Naive thymus-derived CD4-positive, alpha-beta T cell (primary cell): ENCODE data around the gene RAPGEF5. TPM values are rescaled to one million over a fixed set of nuclear protein-coding genes. Genes with fewer than 3 reads are reported as not detected.

Source experiments
- ATAC-seq: fragments of 150-1000 bp; cut with Tn5 transposase; 2 replicates; pipeline ENCODE4 v1.10.0; 2021; ENCODE audit warnings: mild to moderate bottlenecking, moderate library complexity
- CTCF ChIA-PET: fragments of 350-600 bp; sonication (Branson Sonifier 250); formaldehyde crosslinking; loops from one replicate; lab custom pipeline; 2021; ENCODE audit warnings: antibody characterized with exemption; lab: Charles Lee
- POLR2A ChIA-PET: fragments of 350-600 bp; sonication (Branson Sonifier 250); formaldehyde crosslinking; loops from one replicate; lab custom pipeline; 2021; ENCODE audit warnings: antibody characterized with exemption, inconsistent platforms; lab: Charles Lee
- DNase-seq, 9 donors: peaks; one replicate each; pipeline versions ENCODE4 v3.0.0 to v3.0.0-alpha.2; 2020 to 2022; ENCODE audit warnings: mixed read lengths in 1 of 9
- H3K27ac ChIP-seq: one replicate; pipeline ENCODE4 v1.7.0; 2013; ENCODE audit warnings: mild to moderate bottlenecking, low read depth, low read length, moderate library complexity
- H3K27me3 ChIP-seq, 2 donors: one replicate each; pipeline ENCODE4 v1.7.0; 2013; ENCODE audit warnings: low read length in 2 of 2, mild to moderate bottlenecking in 2 of 2, moderate library complexity in 2 of 2; ENCODE audit not compliant: control insufficient read depth in 2 of 2, insufficient read depth in 2 of 2
- H3K36me3 ChIP-seq, 3 experiments: 1 replicate in 2 of 3; 2 replicates in 1 of 3; pipeline ENCODE4 v1.7.0; 2013; ENCODE audit warnings: low read length in 3 of 3, mild to moderate bottlenecking in 3 of 3, moderate library complexity in 1 of 3; ENCODE audit not compliant: insufficient read depth in 3 of 3, control insufficient read depth in 2 of 3
- H3K4me1 ChIP-seq, 2 donors: one replicate each; pipeline ENCODE4 v1.7.0; 2013; ENCODE audit warnings: low read length in 2 of 2, mild to moderate bottlenecking in 2 of 2, moderate library complexity in 1 of 2; ENCODE audit not compliant: control insufficient read depth in 2 of 2, insufficient read depth in 2 of 2
- H3K4me3 ChIP-seq: 2 replicates; pipeline ENCODE4 v1.7.0; 2013; ENCODE audit warnings: mild to moderate bottlenecking, low read length
- H3K9me3 ChIP-seq, 3 experiments: 1 replicate in 2 of 3; 2 replicates in 1 of 3; pipeline ENCODE4 v1.7.0; 2013; ENCODE audit warnings: low read length in 3 of 3; ENCODE audit not compliant: control insufficient read depth in 2 of 3
- H3K27ac Mint-ChIP-seq, 9 donors: one replicate each; pipeline ENCODE4 v1.8.0; 2020 to 2022; ENCODE audit warnings: mixed read lengths in 9 of 9, mild to moderate bottlenecking in 8 of 9, moderate library complexity in 5 of 9, inconsistent platforms in 2 of 9
- H3K27me3 Mint-ChIP-seq, 5 donors: one replicate each; pipeline ENCODE4 v1.8.0; 2021 to 2022; ENCODE audit warnings: mixed read lengths in 5 of 5, mild to moderate bottlenecking in 1 of 5
- H3K36me3 Mint-ChIP-seq, 5 donors: one replicate each; pipeline ENCODE4 v1.8.0; 2020 to 2022; ENCODE audit warnings: mixed read lengths in 5 of 5, mild to moderate bottlenecking in 3 of 5, inconsistent platforms in 1 of 5
- H3K4me1 Mint-ChIP-seq, 7 donors: one replicate each; pipeline ENCODE4 v1.8.0; 2020 to 2022; ENCODE audit warnings: mixed read lengths in 7 of 7, mild to moderate bottlenecking in 3 of 7, inconsistent platforms in 1 of 7
- H3K4me3 Mint-ChIP-seq, 10 donors: one replicate each; pipeline ENCODE4 v1.8.0; 2020 to 2022; ENCODE audit warnings: mild to moderate bottlenecking in 10 of 10, mixed read lengths in 10 of 10, moderate library complexity in 6 of 10, inconsistent platforms in 2 of 10
- H3K9me3 Mint-ChIP-seq, 11 donors: one replicate each; pipeline ENCODE4 v1.8.0; 2020 to 2022; ENCODE audit warnings: mixed read lengths in 11 of 11, mild to moderate bottlenecking in 4 of 11, inconsistent platforms in 1 of 11, moderate library complexity in 1 of 11
- intact Hi-C, 2 donors: fragments of 100-400 bp; cut with micrococcal nuclease; formaldehyde crosslinking; loops; one replicate each; pipeline ENCODE4 v1.15.1; 2023
- polyA plus RNA-seq, 2 donors: library from polyadenylated mRNA; unstranded; fragments of 300-500 nt; fragmentation: Illumina TruSeq; gene quantifications; one replicate each; pipeline ENCODE4 v1.2.3, GENCODE V29; 2021
- total RNA-seq, 6 experiments: library from RNA in 5 of 6; stranded (reverse) in 5 of 6; gene quantifications; 1 replicate in 5 of 6; 2 replicates in 1 of 6; pipeline ENCODE4 v1.2.3 and lab custom pipeline; 2021 to 2026

RAPGEF5 gene
- total and polyA plus RNA-seq, 7 experiments from 2014 or later = 0.17 to 0.93 TPM; not detected in 5

- Mint-ChIP-seq H3K9me3 (no peaks in the 10 kb centered on the region), H3K27ac (no peak overlapping the region), H3K4me3 (no peak overlapping the region), H3K27me3 (peaks cover 0 to 29% (median 13%) of the 10 kb centered on the region in 5 donors), H3K36me3 (no peaks in the 10 kb centered on the region), H3K4me1 (peaks cover 0 to 2% (median 0%) of the 10 kb centered on the region in 7 donors)
- no peak for ATAC-seq
- ChIA-PET CTCF (no interaction called here), POLR2A (no interaction called here)
- Histone ChIP-seq H3K4me3 (no peak overlapping the region), H3K36me3 (no peaks in the 10 kb centered on the region), H3K27ac (no peak overlapping the region), H3K9me3 (no peaks in the 10 kb centered on the region), H3K4me1 (no peaks in the 10 kb centered on the region), H3K27me3 (no peaks in the 10 kb centered on the region)
- no peak for DNase-seq
- intact Hi-C loops = no loop called here
Measured at GRCh38 chr7:22386206-22386858, 29.4 kb upstream of the RAPGEF5 start.

DNA sequence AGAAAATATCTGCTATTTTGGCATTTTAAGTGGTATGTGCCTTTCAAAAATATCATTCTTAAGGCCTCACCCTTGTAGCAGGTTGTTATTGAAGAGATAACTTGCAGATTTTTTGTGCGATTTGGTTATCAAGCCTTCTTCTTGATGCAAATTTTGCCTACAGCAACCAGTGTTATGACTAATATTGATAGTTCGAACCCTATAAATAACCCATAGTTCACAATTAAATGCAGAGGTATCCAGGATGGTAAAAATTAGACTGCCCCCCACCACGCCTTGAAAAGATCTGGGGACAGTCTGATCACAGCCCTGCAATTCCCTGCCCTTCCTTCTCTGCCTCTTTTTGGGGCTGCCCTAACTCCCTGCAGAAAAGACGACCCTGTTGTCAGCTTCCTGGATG lies 28.4 kb upstream of the RAPGEF5 start:
- Mint-ChIP-seq H3K4me3 (no peak overlapping the region), H3K27me3 (peaks cover 4 to 31% (median 11%) of the 10 kb centered on the region in 5 donors), H3K9me3 (no peaks in the 10 kb centered on the region), H3K4me1 (peaks cover 0 to 2% (median 0%) of the 10 kb centered on the region in 7 donors), H3K27ac (no peak overlapping the region), H3K36me3 (no peaks in the 10 kb centered on the region)
- POLR2A ChIA-PET = no interaction called here
- Histone ChIP-seq H3K9me3 (no peaks in the 10 kb centered on the region), H3K36me3 (no peaks in the 10 kb centered on the region), H3K27me3 (no peaks in the 10 kb centered on the region), H3K4me3 (no peak overlapping the region), H3K4me1 (no peaks in the 10 kb centered on the region), H3K27ac (no peak overlapping the region)
- no peak for DNase-seq
- CTCF ChIA-PET = no interaction called here
- no peak for ATAC-seq
- intact Hi-C loops = no loop called here

DNA sequence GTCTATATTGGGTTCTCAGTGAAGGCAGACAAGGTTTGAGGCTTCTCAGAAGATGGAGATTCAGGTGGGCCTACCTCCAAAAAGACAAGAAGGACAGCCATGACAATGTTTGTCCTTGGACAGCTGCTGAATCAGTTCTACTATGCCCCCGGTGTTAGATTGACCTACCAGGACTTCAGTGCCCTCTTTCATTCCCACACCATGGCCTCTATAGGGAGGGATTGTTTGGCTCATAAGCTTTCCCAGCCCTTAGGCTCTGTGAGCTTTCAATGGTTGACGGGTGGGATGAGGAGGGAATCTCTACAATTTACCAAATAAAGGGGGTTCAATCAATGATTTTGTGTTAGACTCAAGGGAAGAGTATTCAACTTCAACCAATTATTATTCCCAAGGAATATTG lies 23.4 kb upstream of the RAPGEF5 start:
- no peak for ATAC-seq
- Histone ChIP-seq H3K9me3 (no peaks in the 10 kb centered on the region), H3K27ac (no peak overlapping the region), H3K27me3 (no peaks in the 10 kb centered on the region), H3K4me3 (no peak overlapping the region), H3K4me1 (no peaks in the 10 kb centered on the region), H3K36me3 (no peaks in the 10 kb centered on the region)
- intact Hi-C loops = no loop called here
- no peaks in the 10 kb centered on the region for H3K36me3 Mint-ChIP-seq
- ChIA-PET POLR2A (no interaction called here), CTCF (no interaction called here)
- no peaks in the 10 kb centered on the region for H3K4me1 Mint-ChIP-seq
- no peak overlapping the region for H3K4me3 Mint-ChIP-seq
- H3K27ac Mint-ChIP-seq = no peak overlapping the region
- H3K9me3 Mint-ChIP-seq = no peaks in the 10 kb centered on the region
- DNase-seq = no peak
- peaks cover 4 to 29% (median 15%) of the 10 kb centered on the region in 5 donors for H3K27me3 Mint-ChIP-seq

DNA sequence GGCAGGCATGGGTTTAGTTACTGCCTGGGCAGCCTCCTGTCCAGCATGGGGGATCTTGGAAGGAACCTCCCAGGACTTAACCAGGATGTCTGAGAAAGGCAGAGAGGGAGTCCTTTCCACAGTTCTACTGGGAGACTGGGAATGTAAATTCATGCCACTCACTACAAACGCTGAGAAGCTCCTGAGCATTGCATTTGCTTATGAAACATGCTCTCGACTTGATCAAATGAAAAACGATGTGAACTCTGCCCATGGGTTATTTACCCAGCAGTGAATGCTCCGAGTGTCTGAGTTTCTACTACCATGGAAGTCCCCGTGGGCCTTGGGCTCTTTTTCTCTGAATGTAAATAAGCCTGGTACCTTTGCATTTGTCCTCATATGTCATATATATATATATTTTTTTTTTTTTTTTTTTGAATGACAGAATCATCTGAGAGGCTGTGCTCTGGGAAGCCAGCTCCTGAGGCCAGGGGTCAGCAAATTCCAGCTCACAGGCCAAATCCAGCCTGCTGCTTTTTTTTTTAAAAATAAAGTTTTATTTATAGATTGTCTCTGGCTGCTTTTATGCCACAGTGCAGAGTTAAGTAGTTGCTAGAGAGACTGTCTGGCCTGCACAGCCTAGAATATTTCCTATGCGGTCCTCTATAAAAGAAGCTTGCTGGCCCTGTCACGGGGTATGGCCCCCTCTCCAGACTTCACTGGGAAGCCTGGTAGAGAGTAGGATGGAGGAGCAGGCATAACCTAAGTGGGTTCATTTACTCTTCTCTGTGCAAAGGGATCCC lies 21.4 kb upstream of the RAPGEF5 start:
- ChIA-PET CTCF (no interaction called here), POLR2A (no interaction called here)

DNA sequence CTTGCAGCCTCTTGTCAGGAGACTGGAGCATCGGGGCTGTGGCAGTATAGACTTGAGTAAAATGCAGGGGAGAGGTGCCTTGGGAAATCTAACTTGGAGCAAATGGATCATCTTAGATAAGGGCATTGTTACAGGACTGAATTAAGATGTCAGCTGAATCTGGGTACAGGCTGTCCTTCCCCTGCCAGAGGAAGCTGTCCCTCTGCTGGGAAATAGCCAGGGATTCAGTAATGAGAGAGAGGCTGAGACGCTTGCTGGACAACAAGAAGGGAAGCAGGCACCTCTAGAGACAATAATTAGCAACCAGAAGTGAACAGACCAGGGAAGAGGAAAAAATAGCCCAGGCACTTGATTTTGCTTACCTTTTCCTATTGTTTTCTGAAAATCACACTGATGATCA lies 20.7 kb upstream of the RAPGEF5 start:
- Mint-ChIP-seq H3K36me3 (no peaks in the 10 kb centered on the region), H3K27me3 (peaks cover 4 to 25% (median 9%) of the 10 kb centered on the region in 5 donors), H3K27ac (no peak overlapping the region), H3K4me3 (no peak overlapping the region), H3K9me3 (no peaks in the 10 kb centered on the region), H3K4me1 (no peaks in the 10 kb centered on the region)
- intact Hi-C loops = no loop called here
- no peaks in the 10 kb centered on the region for H3K4me1 ChIP-seq
- no peaks in the 10 kb centered on the region for H3K27me3 ChIP-seq
- ATAC-seq = no peak
- no peak overlapping the region for H3K4me3 ChIP-seq
- H3K36me3 ChIP-seq = no peaks in the 10 kb centered on the region
- DNase-seq = no peak
- no peak overlapping the region for H3K27ac ChIP-seq
- ChIA-PET CTCF (no interaction called here), POLR2A (no interaction called here)
- H3K9me3 ChIP-seq = no peaks in the 10 kb centered on the region

More for the DNA sequence above, 21.4 kb upstream of the RAPGEF5 start:
- Mint-ChIP-seq H3K9me3 (no peaks in the 10 kb centered on the region), H3K36me3 (no peaks in the 10 kb centered on the region), H3K27ac (no peak overlapping the region), H3K4me1 (no peaks in the 10 kb centered on the region), H3K27me3 (peaks cover 4 to 28% (median 9%) of the 10 kb centered on the region in 5 donors), H3K4me3 (no peak overlapping the region)
- no peak overlapping the region for H3K4me3 ChIP-seq
- H3K36me3 ChIP-seq = no peaks in the 10 kb centered on the region
- no peaks in the 10 kb centered on the region for H3K9me3 ChIP-seq
- no peak for ATAC-seq
- H3K27ac ChIP-seq = no peak overlapping the region
- intact Hi-C loops = no loop called here
- DNase-seq = no peak
- no peaks in the 10 kb centered on the region for H3K4me1 ChIP-seq
- H3K27me3 ChIP-seq = no peaks in the 10 kb centered on the region

DNA sequence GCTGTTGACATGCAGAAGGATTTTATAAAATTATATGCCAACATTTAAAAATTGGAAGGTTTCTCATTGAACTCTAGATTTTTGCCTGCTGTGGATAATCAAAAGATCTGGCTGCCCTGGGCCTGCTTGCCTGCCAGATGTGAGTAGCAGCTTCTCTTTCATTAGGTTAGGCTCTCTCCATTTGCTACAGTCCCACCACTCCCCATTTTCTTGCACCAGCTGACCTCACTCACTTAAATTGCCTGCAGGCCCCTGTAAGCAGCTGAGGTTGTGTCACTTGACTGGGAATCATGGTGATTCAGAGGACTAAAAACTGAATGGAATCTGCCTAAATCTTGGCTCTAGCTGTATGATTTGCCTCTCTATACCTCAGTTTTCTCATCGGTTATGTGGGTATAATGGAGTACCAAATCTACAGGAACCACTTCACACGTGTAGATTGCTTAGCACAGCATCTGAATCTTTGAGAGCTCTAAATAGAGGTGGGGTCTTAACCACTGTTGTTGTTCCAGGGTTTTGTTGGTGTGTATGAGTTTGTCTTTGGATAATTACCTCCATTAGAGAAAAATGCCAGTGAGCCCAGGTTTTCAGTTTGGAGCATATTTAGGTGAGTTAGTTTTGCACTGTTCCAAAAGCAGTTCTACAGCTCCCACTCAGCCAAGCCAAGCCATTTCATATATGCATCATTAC lies 18.6 kb upstream of the RAPGEF5 start:
- H3K4me1 ChIP-seq = no peaks in the 10 kb centered on the region
- ATAC-seq (no peak), DNase-seq (no peak)
- no peak overlapping the region for H3K27ac ChIP-seq
- Mint-ChIP-seq H3K27ac (no peak overlapping the region), H3K4me3 (no peak overlapping the region), H3K9me3 (no peaks in the 10 kb centered on the region), H3K4me1 (no peaks in the 10 kb centered on the region), H3K27me3 (peaks cover 0 to 17% (median 5%) of the 10 kb centered on the region in 5 donors), H3K36me3 (no peaks in the 10 kb centered on the region)
- no peaks in the 10 kb centered on the region for H3K36me3 ChIP-seq
- POLR2A ChIA-PET = no interaction called here
- no peaks in the 10 kb centered on the region for H3K9me3 ChIP-seq
- CTCF ChIA-PET = no interaction called here
- H3K4me3 ChIP-seq = no peak overlapping the region
- no peaks in the 10 kb centered on the region for H3K27me3 ChIP-seq
- intact Hi-C loops = no loop called here
